Activated CD4-positive, CD25-positive, alpha-beta regulatory T cell (primary cell): ENCODE results near the gene GSC2.

Source experiments
- DNase-seq, 4 experiments: peaks; one replicate each; lab custom pipeline; 2025; lab: John Stamatoyannopoulos, UW

Gene GSC2

DNA sequence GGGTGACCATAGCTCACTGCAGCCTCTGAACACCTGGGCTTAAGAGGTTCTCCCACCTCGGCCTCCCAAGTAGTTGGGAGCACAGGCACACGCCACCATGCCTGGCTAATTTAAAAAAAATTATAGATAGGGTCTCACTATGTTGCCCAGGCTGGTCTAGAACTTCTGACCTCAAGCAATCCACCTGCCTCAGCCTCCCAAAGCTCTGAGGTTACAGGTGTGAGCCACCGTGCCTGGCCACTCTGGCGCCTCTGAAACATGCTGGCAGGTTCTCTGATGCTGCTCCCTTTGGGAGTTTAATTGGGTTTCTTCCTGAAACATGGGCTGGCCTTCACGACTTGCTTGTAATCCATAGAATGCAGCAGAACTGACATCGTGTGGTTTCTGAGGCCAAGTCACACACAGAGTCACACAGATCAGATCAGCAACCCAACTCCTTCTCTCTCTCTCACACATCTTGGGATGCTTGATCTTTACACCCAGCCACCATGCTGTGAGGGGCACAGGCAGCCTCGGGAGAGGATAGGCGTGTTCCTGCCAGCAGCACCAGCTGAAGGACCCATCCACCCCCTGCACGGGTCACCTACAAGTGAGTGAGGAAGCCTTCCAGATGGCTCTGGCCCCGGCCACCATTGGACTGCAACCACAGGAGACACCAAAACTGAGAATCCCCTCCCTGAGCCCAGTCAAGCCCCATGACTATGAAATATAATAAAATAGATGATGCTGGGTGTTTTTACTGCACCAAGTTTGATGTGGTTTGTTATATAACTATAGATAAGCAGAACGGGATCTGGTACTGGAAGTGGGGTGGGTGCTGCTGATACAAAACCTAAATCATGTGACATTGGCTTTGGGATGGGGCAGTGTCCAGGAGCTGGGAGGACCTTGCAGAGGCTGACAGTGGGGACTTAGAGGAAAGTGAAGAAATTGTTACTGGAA lies 3.1 kb upstream of the GSC2 start:
- DNase-seq = no peak

DNA sequence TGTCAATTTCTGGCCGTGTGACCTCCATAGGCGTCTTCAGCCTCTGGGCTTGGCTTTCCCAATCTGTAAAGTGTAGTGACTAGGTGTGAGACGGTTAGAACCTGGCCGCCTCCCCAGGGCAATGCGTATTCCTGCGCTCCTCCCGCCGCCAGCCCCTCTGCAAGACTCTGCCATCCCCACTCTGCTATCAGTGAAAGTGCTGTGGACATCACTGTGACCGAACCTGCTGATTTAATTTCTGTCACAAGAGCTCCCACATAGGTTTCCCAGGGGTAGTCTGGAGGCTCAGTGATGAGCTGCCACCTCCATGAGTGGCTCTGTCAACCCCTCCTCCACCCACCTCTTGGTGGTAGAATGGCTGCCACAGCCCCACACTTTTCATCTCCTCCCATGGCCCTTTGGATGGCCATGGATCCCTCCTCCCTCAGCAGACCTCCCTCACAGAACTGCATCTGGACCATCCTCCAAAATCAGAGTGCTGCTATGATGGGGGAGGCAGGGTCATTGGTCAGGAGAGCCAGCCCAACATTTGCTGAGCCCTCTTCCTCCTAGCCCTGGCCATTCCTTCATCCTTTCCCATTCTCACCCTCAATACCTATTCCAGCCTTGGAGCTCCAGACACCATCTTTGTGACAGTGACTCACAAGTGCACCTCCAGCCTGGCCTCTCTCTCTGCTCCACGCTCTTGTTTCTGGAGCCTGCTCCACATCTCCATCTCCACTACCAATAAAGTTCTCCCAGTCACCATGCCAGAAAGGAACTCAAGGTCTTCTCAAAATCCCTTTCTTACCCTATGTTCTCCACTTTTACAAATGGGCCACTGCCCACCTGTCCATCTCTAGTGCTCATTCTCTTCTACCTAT lies 1.5 kb upstream of the GSC2 start:
- no peak for DNase-seq

DNA sequence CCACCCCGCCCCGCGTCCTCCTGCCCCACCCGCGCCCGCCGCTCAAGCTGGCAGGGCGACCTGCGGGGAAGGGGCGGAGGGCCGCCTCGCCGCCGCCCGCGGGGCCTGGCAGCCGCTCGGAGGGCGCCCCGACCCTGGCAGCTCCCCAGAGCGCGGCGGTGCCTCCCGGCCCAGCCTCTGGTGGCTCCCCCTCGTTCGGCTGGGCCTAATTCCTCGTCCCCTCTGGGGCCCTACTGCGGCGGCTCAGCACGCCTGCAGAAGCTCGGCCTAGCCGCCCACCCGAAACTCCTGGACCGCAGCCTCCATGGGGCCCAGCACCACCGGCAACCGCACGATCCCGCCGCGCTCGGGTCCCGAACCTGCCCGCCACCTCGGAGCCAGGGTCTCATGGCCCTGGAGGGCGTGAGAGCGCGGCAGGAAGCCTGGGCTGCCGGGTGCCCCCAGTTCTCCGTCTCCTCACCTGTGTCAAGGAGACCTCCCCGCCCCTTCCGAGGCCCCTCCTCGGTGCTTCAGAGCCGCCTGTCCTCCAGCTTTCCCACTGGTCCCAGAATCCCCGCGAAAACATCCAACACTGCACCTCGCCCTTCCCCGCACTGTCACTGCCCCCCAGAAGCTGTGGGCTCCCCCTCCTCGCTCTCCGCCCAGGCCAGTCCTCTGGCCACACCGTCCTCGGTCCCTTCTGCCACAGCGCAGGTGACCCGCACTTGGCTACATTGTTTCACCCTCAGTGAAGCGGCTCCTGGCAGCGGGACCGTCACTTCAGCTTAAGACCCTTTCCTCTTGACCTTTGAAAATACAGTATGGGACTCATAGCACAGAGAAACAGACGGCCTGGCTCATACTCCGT lies 613 bp upstream of the GSC2 start:
- DNase-seq = no peak

DNA sequence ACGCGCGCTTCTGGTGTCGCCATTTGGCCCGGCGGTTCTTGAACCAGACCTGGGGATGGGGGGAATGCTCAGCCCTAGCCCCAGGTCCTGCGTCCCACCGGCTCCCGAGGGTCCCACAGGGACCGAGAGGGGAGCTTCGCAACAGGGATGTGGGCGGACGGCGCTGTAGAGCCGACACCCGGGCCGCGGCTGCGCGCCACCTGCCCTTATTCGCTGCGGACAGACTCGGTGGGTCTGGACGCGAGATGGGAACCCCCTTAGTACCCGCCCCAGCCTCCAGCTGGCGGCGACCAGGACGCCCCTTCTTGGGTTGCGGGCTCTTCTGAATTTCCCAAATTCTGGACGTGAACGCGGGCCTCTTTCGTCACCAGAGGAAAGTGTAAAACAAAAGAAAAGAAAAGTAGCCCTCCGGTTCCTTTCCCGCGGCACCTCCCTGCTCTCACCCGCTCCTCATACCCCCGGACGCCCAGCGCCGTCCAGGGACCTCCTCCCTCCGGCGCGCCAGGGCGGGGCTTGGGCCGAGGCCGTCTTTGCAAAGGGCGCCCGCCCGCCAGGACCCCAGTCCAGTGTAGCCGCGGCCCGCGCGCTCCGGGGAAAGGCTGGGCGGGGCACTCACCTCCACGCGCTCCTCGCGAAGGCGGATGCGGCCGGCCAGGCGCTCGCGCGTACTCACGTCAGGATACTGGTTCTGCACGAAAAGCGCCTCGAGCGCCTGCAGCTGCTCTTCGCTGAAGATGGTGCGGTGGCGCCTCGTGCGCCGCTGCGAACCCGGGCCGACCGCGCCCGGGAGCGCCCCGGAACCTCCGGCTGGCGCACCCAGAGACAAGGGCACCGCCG lies 827 bp downstream of the GSC2 start:
- DNase-seq = peak in 1 of 4 experiments; percentile 17

DNA sequence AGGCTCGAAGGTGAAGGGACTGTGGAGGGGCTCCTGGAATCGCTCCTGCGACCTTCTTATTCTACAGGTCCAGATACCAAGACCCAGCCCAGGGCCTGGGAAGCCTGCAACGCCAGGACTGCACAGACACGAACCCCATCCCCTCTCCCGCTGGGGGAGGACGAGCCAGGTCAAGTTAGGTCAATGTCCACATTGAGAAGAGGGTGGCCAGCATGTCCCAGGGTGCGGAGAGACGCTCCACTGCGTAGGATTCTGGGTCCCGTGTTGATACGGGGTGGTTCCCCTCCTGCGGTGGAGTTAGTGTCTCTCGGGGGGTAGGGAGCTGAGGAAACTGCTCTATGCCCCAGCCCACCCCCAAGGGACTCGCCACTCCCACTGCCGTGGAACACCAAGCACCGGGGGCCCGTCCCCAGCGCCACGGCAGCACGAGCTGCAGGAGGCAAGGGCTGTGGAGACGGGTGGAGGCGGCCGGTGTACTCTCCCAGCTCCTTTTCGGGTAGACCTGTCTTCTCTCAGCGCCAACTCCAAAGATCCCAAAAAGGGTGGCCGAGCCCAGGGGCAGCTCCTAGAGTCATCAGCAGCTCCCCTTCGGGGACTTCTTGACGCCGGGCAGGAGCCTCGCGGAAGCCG lies 1.6 kb downstream of the GSC2 start:
- no peak for DNase-seq

DNA sequence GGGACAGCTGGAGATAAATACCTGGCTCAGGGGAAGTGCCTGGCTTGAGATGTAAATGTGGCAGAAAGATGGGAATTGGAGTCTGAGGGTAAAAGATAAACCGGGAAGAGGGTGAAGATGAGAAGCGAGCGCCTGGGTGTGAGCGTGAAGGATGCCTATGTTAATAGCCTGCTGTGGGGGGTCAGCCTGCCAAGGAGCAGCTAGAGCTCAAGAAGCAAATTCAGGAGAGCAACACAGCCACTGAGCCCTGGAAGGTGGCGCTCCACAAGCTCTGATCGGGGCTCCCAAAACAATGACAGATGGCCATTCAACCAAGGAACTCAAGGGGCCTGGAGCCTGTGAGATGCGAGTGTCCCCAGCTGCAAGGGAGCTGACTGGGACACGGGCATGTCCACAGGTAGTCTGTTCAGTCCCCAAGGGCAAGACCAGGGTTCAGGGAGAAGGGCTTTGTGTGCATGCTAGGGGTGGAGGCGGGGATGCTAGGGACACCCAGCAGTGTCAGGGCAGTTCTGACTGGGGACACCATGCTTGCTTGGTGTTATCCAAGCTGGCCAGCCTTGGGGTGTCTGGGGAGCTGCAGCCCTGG lies 2.8 kb downstream of the GSC2 start:
- no peak for DNase-seq

DNA sequence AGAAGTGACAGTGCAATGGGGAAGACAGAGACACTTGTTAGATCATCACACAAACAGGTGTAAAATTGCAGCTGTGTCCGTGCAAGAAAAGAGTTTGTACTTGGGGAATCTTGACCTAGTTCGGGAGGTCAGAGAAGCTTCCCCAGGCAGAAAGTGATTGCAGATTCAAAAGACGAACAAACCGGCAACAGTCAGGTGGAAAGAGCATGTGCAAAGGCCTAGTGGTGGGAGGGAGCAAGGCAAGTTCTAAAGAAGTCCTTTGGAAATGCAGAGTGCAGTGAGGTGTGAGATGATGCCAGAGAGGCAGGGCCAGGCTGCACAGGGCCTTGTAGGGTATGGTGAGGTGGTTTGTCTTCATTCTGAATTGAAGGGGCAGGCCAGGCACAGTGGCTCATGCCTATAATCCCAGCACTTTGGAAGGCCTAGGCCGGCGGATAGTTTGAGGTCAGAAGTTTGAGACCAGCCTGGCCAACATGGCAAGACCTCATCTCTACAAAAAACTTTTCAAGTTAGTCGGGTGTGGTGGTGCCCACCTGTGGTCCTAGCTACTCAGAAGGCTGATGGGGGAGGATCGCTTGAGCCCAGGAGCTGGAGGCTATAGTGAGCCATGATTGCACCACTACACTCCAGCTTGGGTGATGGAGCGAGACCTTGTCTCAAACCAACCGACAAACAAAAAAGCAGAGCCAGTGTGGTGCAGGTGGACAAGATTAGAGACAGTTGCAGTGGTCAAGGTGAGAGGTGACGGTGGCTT lies 3.7 kb downstream of the GSC2 start:
- DNase-seq = no peak

DNA sequence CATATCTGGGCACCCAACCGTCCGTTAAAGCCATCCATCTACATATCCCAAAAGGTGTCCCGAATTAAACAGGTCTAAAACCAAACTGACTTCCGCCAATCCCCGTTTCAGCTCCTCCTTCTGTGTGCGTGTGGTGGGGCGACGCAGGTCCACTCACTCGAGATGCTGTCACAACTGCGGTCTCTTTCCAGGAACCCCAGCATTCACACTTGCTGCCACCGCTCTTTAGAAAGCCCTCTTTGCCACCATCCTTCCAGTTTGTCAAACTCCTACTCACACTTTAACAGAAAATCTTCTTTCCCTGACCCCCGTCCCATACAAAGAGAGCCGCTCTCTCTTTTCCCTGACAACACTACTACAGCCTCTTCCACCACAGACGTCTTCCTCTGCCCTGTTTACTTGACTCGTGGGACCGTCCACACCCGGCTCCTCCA lies 6.1 kb downstream of the GSC2 start:
- DNase-seq = no peak

DNA sequence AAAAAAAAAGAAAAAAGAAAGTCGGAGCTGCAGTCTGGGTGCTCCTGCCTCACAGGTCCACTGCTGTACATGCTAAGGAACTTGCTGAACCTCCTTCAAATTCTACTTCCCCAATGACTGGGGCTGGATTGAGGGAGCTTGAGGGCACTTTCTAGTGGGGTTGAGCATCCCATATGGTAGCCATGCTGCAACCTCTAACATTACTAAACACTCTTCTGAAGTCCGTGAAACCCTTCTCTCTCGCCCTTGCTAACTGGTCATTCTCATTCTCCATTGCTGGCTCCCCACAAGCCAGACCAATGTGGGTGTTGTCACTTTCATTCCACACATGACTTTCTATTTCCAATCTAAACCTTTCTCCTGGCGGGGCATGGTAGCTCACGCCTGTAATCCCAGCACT lies 6.9 kb downstream of the GSC2 start:
- no peak for DNase-seq

DNA sequence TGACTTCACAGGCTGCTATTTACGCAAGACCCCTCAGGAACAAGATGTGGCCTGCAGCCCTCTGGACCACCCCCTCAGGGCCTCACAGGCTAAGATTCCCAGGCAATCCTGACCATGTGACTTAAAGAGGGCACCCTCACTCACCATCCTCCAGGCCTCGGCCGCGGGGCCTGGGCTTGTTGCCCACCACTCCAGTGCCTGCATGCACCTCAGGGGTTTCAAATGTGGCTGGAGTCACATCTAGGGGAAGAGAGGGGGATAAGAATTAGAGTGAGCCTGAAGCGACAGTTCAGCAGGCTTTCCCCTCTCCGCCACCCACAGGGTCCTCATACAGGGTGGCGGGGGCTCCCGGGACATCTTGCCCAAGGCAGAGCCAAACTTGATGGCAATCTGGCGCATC lies 7.7 kb downstream of the GSC2 start:
- no peak for DNase-seq

DNA sequence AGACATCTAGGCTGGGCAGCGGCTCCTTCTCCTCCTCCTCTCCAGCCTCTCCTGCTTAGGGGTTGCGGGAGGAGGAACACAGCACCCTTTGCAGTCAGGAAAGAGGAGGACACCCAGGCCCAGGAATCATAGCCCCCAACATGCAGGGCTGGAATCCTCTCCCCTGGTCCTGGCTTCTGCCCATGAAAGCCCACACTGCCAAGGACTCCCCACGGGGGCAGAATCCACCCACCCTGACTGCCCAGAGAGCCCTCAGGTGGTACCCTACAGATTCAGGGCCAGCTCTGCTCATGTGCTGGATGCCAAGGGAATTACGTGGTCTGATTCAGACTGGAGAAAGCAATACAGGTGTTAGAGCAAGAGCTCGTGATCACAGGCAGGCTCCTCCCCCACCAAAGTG lies 10.1 kb downstream of the GSC2 start:
- DNase-seq = no peak

DNA sequence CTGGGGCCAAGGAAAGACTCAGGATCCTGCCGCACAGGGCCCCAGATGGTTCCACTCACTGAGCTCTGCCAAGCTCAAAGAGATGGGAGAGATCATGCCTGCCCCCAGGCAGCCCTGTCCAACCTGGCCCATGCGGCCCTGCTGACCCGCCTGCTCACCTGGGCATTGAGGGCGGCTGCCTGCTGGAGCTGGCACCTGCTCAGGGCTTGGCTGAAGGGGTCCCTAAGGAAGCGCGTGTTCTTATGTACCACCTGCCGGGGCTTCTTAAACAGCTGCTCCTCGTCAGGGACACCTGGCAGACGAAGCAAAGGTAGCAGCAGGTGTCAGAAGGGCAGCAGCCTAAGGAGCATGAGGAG lies 11.1 kb downstream of the GSC2 start:
- DNase-seq = no peak

DNA sequence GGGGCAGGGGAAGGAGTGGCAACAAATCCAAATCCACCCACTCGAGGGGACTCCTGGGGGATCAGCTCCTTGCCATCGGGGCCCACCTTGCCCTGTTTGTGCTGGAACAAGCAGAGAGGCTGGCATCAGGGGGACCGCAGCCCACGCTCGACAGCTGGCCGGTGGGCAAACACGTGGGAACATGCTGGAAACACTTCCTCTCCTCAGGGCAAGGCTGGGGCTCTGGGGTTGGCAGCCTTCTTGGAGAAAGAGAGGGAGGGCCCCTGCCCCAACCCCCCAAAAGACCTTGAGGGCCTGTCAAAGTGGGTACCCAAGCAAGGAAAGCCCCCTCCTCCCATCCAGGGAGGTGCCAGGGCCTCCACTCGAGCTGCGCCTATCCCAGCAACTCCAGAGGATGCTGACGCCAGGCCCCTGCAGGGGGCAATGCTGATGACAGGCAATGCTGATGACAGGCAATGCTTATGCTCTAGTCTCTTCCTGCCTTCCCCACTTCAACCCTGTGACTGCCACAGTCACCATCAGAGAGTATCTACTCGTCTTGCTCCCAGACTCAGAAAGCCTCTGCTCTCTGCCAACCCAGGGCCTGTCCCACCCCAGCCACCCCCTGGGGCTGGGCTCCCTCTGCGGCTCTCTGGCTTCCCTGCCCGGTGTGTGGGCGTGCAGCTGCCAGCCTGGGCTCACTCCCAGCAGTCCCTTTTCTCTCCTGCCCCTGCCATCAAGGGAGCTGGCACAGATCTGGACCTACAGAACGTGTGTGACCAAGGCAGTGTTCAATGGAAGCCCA lies 11.7 kb downstream of the GSC2 start:
- no peak for DNase-seq

DNA sequence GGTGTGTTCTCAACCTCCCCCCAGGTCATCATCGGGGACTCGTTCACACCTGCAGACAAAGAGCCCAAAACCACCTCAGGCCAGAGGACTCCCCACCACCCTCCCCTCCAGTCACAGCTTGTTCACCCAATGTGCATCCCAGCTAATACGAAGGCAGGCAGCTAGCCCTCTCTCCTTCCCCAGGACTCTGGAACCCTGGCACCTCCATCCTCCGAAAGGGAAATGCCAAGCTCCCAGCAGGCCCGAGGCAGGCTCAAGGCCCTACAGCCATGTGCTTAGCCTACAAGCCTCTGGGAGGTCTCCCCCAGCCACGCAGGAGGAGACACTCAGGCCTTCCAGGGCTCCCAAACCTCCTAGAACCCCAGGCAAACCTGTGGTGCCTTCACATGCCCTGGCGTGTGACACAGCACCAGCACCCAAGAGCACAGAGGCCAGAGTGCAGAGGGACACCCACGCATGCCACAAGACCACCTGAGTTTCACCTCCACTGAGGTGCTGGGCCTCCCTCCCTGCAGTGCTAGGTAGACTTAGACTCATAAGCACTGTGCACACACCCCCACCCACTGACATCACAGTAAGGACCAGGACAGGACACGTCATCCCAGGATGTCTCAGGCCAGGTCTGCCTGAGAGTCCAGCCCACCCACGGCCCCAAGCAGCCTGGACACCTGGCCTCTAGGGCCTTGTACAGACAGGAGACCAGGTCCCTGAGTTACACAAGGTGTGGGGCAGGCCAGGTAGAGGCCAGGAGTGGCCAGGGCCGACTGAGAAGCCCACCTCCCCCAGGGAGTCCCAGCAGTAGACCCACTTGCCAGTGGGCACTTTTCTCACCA lies 12.5 kb downstream of the GSC2 start:
- DNase-seq = no peak

DNA sequence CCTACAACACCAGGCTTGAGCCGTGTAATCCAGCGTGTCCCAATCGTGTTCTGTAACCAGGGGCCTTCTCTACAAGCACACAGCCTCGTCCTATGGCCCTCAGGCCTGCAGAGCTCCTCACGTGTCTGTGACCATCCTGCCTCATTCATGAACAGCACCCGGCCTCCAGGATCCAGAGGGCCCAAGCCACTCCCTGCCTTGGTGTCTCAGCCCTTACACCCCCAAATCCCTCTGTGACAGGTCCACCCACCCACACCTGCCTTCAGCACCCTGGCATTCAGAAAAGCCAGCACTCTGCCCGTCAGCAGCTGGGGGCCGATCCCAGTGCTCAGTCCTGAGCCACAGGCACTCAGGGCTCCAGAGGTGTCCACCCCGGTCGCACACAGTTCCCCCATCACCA lies 13.2 kb downstream of the GSC2 start:
- no peak for DNase-seq

DNA sequence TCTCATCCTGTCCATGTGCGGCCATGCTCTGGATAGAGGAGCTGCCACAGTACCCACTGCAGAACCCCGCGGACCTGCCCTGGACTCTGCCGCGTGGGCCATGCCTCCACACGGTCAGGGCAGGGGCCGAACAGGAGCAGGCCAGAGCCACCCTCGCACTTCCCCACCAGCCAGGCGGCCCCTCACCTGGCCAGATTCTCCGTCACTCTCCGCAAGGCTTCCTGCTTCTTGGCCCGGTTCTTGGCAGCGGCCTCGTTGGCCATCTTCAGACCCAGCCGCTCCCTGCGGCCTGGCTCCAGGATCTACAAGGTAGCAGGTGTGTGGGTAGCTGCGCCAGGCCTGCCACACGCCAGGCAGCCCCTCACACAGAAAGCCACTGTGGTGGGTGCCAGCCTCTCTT lies 15.2 kb downstream of the GSC2 start:
- DNase-seq = no peak

DNA sequence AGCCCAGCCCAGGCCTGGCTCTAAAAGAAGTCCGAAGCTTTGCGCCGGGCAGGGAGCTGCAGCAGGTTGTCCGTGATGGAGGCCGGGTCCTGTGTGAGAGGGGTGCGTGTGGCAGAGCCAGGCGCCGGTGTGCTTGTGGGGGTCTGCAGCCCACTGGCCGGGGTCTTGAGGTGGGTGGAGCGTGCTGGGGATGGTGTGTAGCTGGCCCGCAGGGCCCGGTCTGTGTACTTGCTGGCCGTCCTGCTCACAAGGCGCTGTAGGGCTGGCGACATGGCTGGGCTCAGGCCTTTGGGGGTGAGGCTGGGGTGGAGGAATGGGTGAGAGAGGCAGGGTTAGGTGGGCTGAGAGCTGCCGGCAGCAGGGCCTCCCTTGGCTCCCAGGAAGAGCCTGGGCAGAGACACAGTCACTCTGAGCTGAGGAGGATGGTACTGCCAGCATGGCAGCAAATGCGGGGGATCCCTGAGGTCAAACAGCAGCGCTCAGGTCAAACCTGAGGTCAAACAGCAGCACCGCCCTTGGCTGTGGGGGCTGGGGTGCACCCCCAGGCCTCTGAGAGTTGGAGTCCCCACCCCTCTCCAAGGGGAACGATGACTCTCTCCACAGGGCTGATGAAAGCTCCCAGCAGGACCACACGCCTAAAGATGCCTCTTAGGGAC lies 15.8 kb downstream of the GSC2 start:
- no peak for DNase-seq
